GM12878 (cell line): ENCODE data around the gene SF3A1. TPM values are rescaled to one million over a fixed set of nuclear protein-coding genes. Genes with fewer than 3 reads are reported as not detected.

Experiments used
- polyA plus RNA-seq, 11 experiments: library from polyadenylated mRNA; depleted of rRNA in 4 of 11; unstranded in 6 of 11; stranded (reverse) in 5 of 11; fragments of >200 nt; fragmentation: Nextera tagmentation in 4 of 11; fragmentation: Illumina TruSeq in 1 of 11; extraction: Ambion mirVana in 4 of 11; extraction: Trizol in 1 of 11; gene quantifications; 1 replicate in 1 of 11; 2 replicates in 10 of 11; pipeline versions ENCODE4 v1.2.1 to v1.2.3, GENCODE V29; 2011 to 2016; ENCODE audit warnings: inconsistent platforms in 2 of 11, missing spikeins in 2 of 11, low read depth in 1 of 11
- total RNA-seq, 4 experiments: library from RNA; depleted of rRNA in 3 of 4; stranded (reverse); fragments of >200 nt in 3 of 4; fragmentation: Illumina TruSeq in 1 of 4; extraction: Trizol in 1 of 4; gene quantifications; 2 replicates each; pipeline versions ENCODE4 v1.2.1 to v1.2.3, GENCODE V29; 2013 to 2021

SF3A1 gene
- total and polyA plus RNA-seq, 10 of the 15 experiments (the other 5 are each of a cell fraction or from before 2014, with no cell fraction given): 10.4 to 239 (median 46.0) TPM

Other genes with a start within 250 kb of the SF3A1 start
Only the 7 nearest of the 13 such genes appear.
- 0.93 and 1.4 TPM in 2 replicates for gene OSM, start 90.0 kb downstream of the SF3A1 start, total RNA-seq (2014; rRNA removed)
- 0.45 and 0.51 TPM in 2 replicates for gene OSM, start 90.0 kb downstream of the SF3A1 start, total RNA-seq (2014; rRNA removed; fragmentation: Illumina TruSeq; extraction: Trizol)
- 1.1 and 1.2 TPM in 2 replicates for gene OSM, start 90.0 kb downstream of the SF3A1 start, total RNA-seq (2021)
- gene OSM, start 90.0 kb downstream of the SF3A1 start, polyA plus RNA-seq (2011; rRNA removed): 0.13 and 0.29 TPM in 2 replicates
- 0.21 TPM in 1 of 2 replicates, not detected in the other for gene OSM, start 90.0 kb downstream of the SF3A1 start, polyA plus RNA-seq (2014; fragmentation: Illumina TruSeq; extraction: Trizol)
- under 1 TPM; 0.06 to 0.15 TPM for gene OSM, start 90.0 kb downstream of the SF3A1 start, polyA plus RNA-seq (2014; fragmentation: Nextera tagmentation; extraction: Ambion mirVana)
- gene OSM, start 90.0 kb downstream of the SF3A1 start, polyA plus RNA-seq (2014; rRNA removed): 0.79 TPM in 2 replicates
- gene OSM, start 90.0 kb downstream of the SF3A1 start, polyA plus RNA-seq (2016; fragmentation: Nextera tagmentation; extraction: Ambion mirVana): 1 to 10 TPM in 1 of 2 experiments, under 1 TPM in 1; 0.72 to 1.4 TPM
- 5.3 and 5.9 TPM in 2 replicates for gene CASTOR1, start 67.4 kb downstream of the SF3A1 start, total RNA-seq (2014; rRNA removed)
- gene CASTOR1, start 67.4 kb downstream of the SF3A1 start, total RNA-seq (2014; rRNA removed; fragmentation: Illumina TruSeq; extraction: Trizol): 1.2 and 2.4 TPM in 2 replicates
- 6.0 and 9.1 TPM in 2 replicates for gene CASTOR1, start 67.4 kb downstream of the SF3A1 start, total RNA-seq (2021)
- gene CASTOR1, start 67.4 kb downstream of the SF3A1 start, polyA plus RNA-seq (2011; rRNA removed): 0.65 and 1.6 TPM in 2 replicates
- 0.25 and 1.9 TPM in 2 replicates for gene CASTOR1, start 67.4 kb downstream of the SF3A1 start, polyA plus RNA-seq (2014; fragmentation: Illumina TruSeq; extraction: Trizol)
- 1 to 10 TPM in 1 of 2 experiments, under 1 TPM in 1; 0.31 to 1.2 TPM for gene CASTOR1, start 67.4 kb downstream of the SF3A1 start, polyA plus RNA-seq (2014; fragmentation: Nextera tagmentation; extraction: Ambion mirVana)
- gene CASTOR1, start 67.4 kb downstream of the SF3A1 start, polyA plus RNA-seq (2014; rRNA removed): 5.5 and 6.3 TPM in 2 replicates
- gene CASTOR1, start 67.4 kb downstream of the SF3A1 start, polyA plus RNA-seq (2016; fragmentation: Nextera tagmentation; extraction: Ambion mirVana): 1 to 10 TPM; 4.2 to 5.3 TPM
- 14.1 and 16.3 TPM in 2 replicates for gene TBC1D10A, start 30.0 kb downstream of the SF3A1 start, total RNA-seq (2014; rRNA removed)
- 8.5 and 8.6 TPM in 2 replicates for gene TBC1D10A, start 30.0 kb downstream of the SF3A1 start, total RNA-seq (2014; rRNA removed; fragmentation: Illumina TruSeq; extraction: Trizol)
- 22.2 and 24.3 TPM in 2 replicates for gene TBC1D10A, start 30.0 kb downstream of the SF3A1 start, total RNA-seq (2021)
- gene TBC1D10A, start 30.0 kb downstream of the SF3A1 start, polyA plus RNA-seq (2011; rRNA removed): 10.3 and 14.4 TPM in 2 replicates
- 2.0 and 7.9 TPM in 2 replicates for gene TBC1D10A, start 30.0 kb downstream of the SF3A1 start, polyA plus RNA-seq (2014; fragmentation: Illumina TruSeq; extraction: Trizol)
- under 1 TPM; 0.27 to 0.82 TPM for gene TBC1D10A, start 30.0 kb downstream of the SF3A1 start, polyA plus RNA-seq (2014; fragmentation: Nextera tagmentation; extraction: Ambion mirVana)
- gene TBC1D10A, start 30.0 kb downstream of the SF3A1 start, polyA plus RNA-seq (2014; rRNA removed): 25.7 and 27.8 TPM in 2 replicates
- 10 to 100 TPM; 17.4 to 20.8 TPM for gene TBC1D10A, start 30.0 kb downstream of the SF3A1 start, polyA plus RNA-seq (2016; fragmentation: Nextera tagmentation; extraction: Ambion mirVana)
- 2.0 and 2.7 TPM in 2 replicates for gene CCDC157, start 113 bp upstream of the SF3A1 start, total RNA-seq (2014; rRNA removed)
- 0.37 and 0.72 TPM in 2 replicates for gene CCDC157, start 113 bp upstream of the SF3A1 start, total RNA-seq (2014; rRNA removed; fragmentation: Illumina TruSeq; extraction: Trizol)
- gene CCDC157, start 113 bp upstream of the SF3A1 start, total RNA-seq (2021): 1.4 and 1.5 TPM in 2 replicates
- 0.40 and 1.0 TPM in 2 replicates for gene CCDC157, start 113 bp upstream of the SF3A1 start, polyA plus RNA-seq (2011; rRNA removed)
- 0.08 and 0.81 TPM in 2 replicates for gene CCDC157, start 113 bp upstream of the SF3A1 start, polyA plus RNA-seq (2014; fragmentation: Illumina TruSeq; extraction: Trizol)
- gene CCDC157, start 113 bp upstream of the SF3A1 start, polyA plus RNA-seq (2014; fragmentation: Nextera tagmentation; extraction: Ambion mirVana): under 1 TPM; 0.10 to 0.46 TPM
- 2.0 and 2.8 TPM in 2 replicates for gene CCDC157, start 113 bp upstream of the SF3A1 start, polyA plus RNA-seq (2014; rRNA removed)
- gene CCDC157, start 113 bp upstream of the SF3A1 start, polyA plus RNA-seq (2016; fragmentation: Nextera tagmentation; extraction: Ambion mirVana): 1 to 10 TPM; 1.9 to 2.8 TPM
- gene RNF215, start 30.5 kb upstream of the SF3A1 start, total RNA-seq (2014; rRNA removed): 3.7 and 6.6 TPM in 2 replicates
- gene RNF215, start 30.5 kb upstream of the SF3A1 start, total RNA-seq (2014; rRNA removed; fragmentation: Illumina TruSeq; extraction: Trizol): 2.1 and 3.0 TPM in 2 replicates
- gene RNF215, start 30.5 kb upstream of the SF3A1 start, total RNA-seq (2021): 6.9 and 7.6 TPM in 2 replicates
- gene RNF215, start 30.5 kb upstream of the SF3A1 start, polyA plus RNA-seq (2011; rRNA removed): 2.9 and 3.6 TPM in 2 replicates
- 0.43 and 1.5 TPM in 2 replicates for gene RNF215, start 30.5 kb upstream of the SF3A1 start, polyA plus RNA-seq (2014; fragmentation: Illumina TruSeq; extraction: Trizol)
- gene RNF215, start 30.5 kb upstream of the SF3A1 start, polyA plus RNA-seq (2014; fragmentation: Nextera tagmentation; extraction: Ambion mirVana): under 1 TPM in 1 of 2 experiments, not detected in 1; 0.31 TPM
- 3.4 and 4.7 TPM in 2 replicates for gene RNF215, start 30.5 kb upstream of the SF3A1 start, polyA plus RNA-seq (2014; rRNA removed)
- gene RNF215, start 30.5 kb upstream of the SF3A1 start, polyA plus RNA-seq (2016; fragmentation: Nextera tagmentation; extraction: Ambion mirVana): under 1 TPM; 0.32 to 0.76 TPM
- 0.28 and 0.76 TPM in 2 replicates for gene SEC14L2, start 40.1 kb upstream of the SF3A1 start, total RNA-seq (2014; rRNA removed)
- 0.28 and 0.45 TPM in 2 replicates for gene SEC14L2, start 40.1 kb upstream of the SF3A1 start, total RNA-seq (2014; rRNA removed; fragmentation: Illumina TruSeq; extraction: Trizol)
- gene SEC14L2, start 40.1 kb upstream of the SF3A1 start, total RNA-seq (2021): 0.51 and 1.0 TPM in 2 replicates
- gene SEC14L2, start 40.1 kb upstream of the SF3A1 start, polyA plus RNA-seq (2011; rRNA removed): 0.75 and 0.99 TPM in 2 replicates
- 0.31 TPM in 1 of 2 replicates, not detected in the other for gene SEC14L2, start 40.1 kb upstream of the SF3A1 start, polyA plus RNA-seq (2014; fragmentation: Illumina TruSeq; extraction: Trizol)
- gene SEC14L2, start 40.1 kb upstream of the SF3A1 start, polyA plus RNA-seq (2014; fragmentation: Nextera tagmentation; extraction: Ambion mirVana): under 1 TPM; 0.08 to 0.11 TPM
- gene SEC14L2, start 40.1 kb upstream of the SF3A1 start, polyA plus RNA-seq (2014; rRNA removed): 0.51 and 0.77 TPM in 2 replicates
- 1 to 10 TPM; 2.0 to 4.0 TPM for gene SEC14L2, start 40.1 kb upstream of the SF3A1 start, polyA plus RNA-seq (2016; fragmentation: Nextera tagmentation; extraction: Ambion mirVana)
- gene MTFP1, start 68.9 kb upstream of the SF3A1 start, total RNA-seq (2014; rRNA removed): 68.0 and 85.5 TPM in 2 replicates
- 42.5 and 44.8 TPM in 2 replicates for gene MTFP1, start 68.9 kb upstream of the SF3A1 start, total RNA-seq (2014; rRNA removed; fragmentation: Illumina TruSeq; extraction: Trizol)
- 54.9 and 59.0 TPM in 2 replicates for gene MTFP1, start 68.9 kb upstream of the SF3A1 start, total RNA-seq (2021)
- gene MTFP1, start 68.9 kb upstream of the SF3A1 start, polyA plus RNA-seq (2011; rRNA removed): 34.9 and 64.6 TPM in 2 replicates
- 23.1 and 30.2 TPM in 2 replicates for gene MTFP1, start 68.9 kb upstream of the SF3A1 start, polyA plus RNA-seq (2014; fragmentation: Illumina TruSeq; extraction: Trizol)
- gene MTFP1, start 68.9 kb upstream of the SF3A1 start, polyA plus RNA-seq (2014; fragmentation: Nextera tagmentation; extraction: Ambion mirVana): 10 to 100 TPM; 20.5 to 46.6 TPM
- 65.8 and 70.7 TPM in 2 replicates for gene MTFP1, start 68.9 kb upstream of the SF3A1 start, polyA plus RNA-seq (2014; rRNA removed)
- gene MTFP1, start 68.9 kb upstream of the SF3A1 start, polyA plus RNA-seq (2016; fragmentation: Nextera tagmentation; extraction: Ambion mirVana): 100 to 1,000 TPM; 118 to 133 TPM